HuH-7 (cell line): Measurements from ENCODE around the gene CHRNB1.

ENCODE experiments used
- DNase-seq: peaks from one replicate; pipeline ENCODE4 v3.0.0; 2011; ENCODE audit warnings: low spot score

Gene CHRNB1

GRCh38 chr17:7414837-7415236 lies 30.0 kb upstream of the CHRNB1 start:
- DNase-seq, result no peak

- DNase-seq, result no peak
Observed at GRCh38 chr17:7415784-7416183, 29.1 kb upstream of the CHRNB1 start.

- no peak for DNase-seq
Observed at GRCh38 chr17:7416323-7416722, 28.5 kb upstream of the CHRNB1 start.

- DNase-seq, result no peak
Observed at GRCh38 chr17:7417056-7417655, 27.7 kb upstream of the CHRNB1 start.

GRCh38 chr17:7418472-7419152 lies 26.2 kb upstream of the CHRNB1 start:
- no peak for DNase-seq

- no peak for DNase-seq
Observed at GRCh38 chr17:7419819-7420610, 24.8 kb upstream of the CHRNB1 start, which contains the start of gene SPEM1. SPEM1 (plus strand) TSS chr17:7420324; CDS start chr17:7420385, 61 bp downstream.

GRCh38 chr17:7421186-7421585 lies 23.7 kb upstream of the CHRNB1 start:
- DNase-seq, result no peak

- no peak for DNase-seq
Observed at GRCh38 chr17:7423679-7424078, 21.2 kb upstream of the CHRNB1 start.

GRCh38 chr17:7425316-7425715 lies 19.5 kb upstream of the CHRNB1 start, which contains the start of gene SPEM2:
SPEM2 (plus strand) TSS chr17:7425616; CDS start chr17:7425689, 73 bp downstream.
- DNase-seq, result no peak

GRCh38 chr17:7425756-7426155 lies 19.1 kb upstream of the CHRNB1 start:
- DNase-seq, result no peak

GRCh38 chr17:7426203-7426863 lies 18.5 kb upstream of the CHRNB1 start:
- DNase-seq, result no peak

- DNase-seq, result no peak
Observed at GRCh38 chr17:7426896-7427489, 17.9 kb upstream of the CHRNB1 start.

GRCh38 chr17:7427549-7427948 lies 17.3 kb upstream of the CHRNB1 start:
- no peak for DNase-seq

- DNase-seq, result no peak
Observed at GRCh38 chr17:7428557-7428956, 16.3 kb upstream of the CHRNB1 start, which contains the start of gene SPEM3. SPEM3 (plus strand) TSS chr17:7428857; CDS start chr17:7428903, 46 bp downstream.

GRCh38 chr17:7429722-7430121 lies 15.1 kb upstream of the CHRNB1 start:
- DNase-seq, result no peak

- DNase-seq, result no peak
Observed at GRCh38 chr17:7431231-7431630, 13.6 kb upstream of the CHRNB1 start.

- no peak for DNase-seq
Observed at GRCh38 chr17:7432296-7432695, 12.6 kb upstream of the CHRNB1 start.

- DNase-seq, result peak; percentile 40
Observed at GRCh38 chr17:7435676-7436555, 8.9 kb upstream of the CHRNB1 start.

GRCh38 chr17:7436556-7437368 lies 8.1 kb upstream of the CHRNB1 start:
- peak; percentile 72 for DNase-seq

GRCh38 chr17:7437369-7437863 lies 7.4 kb upstream of the CHRNB1 start:
- DNase-seq, result no peak
